ENCODE measurements around the gene ANKHD1. TPM values are rescaled to one million over a fixed set of nuclear protein-coding genes. Genes with fewer than 3 reads are reported as not detected.

Gene ANKHD1
- polyA plus RNA-seq, 3 donors, result 29.0 to 110 (median 43.6) TPM

DNA sequence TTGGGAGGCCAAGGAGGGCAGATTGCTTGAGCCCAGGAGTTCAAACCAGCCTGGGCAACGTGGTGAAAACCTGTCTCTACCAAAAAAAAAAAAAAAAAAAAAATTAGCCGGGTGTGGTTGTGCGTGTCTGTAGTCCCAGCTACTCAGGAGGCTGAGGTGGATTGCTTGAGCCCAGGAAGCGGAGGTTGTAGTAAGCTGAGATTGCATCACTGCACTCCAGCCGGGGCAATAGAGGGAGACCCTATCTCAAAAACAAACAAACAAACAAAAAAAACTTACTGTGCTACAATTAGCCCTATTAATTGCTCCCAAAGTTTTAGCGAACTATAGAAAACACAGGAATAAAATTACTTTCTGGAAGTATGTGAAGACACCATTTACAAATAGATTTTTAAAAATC is 67.6 kb downstream of the ANKHD1 start:
- Histone ChIP-seq H2AFZ (ENCODE audit: insufficient read depth, low read depth, low read length, poor library complexity, severe bottlenecking) (no peak overlapping the region), H3K4me1 (ENCODE audit: control insufficient read depth in 1 of 2, insufficient read depth in 2 of 2, low read length in 2 of 2) (no peaks in the 10 kb centered on the region), H3K9me3 (replicated peaks in 1 of 2; ENCODE audit: control insufficient read depth in 1 of 2, insufficient read depth in 1 of 2, low read length in 2 of 2) (no peaks in the 10 kb centered on the region), H3K36me3 (replicated peaks in 1 of 2; ENCODE audit: control insufficient read depth in 1 of 2, insufficient read depth in 2 of 2, low read length in 2 of 2) (peaks cover 57 to 96% of the 10 kb centered on the region in 2 donors), H3K4me3 (replicated peaks in 1 of 3; ENCODE audit: low read depth in 2 of 3, low read length in 3 of 3) (no peak overlapping the region), H3K27me3 (ENCODE audit: control insufficient read depth in 2 of 2, insufficient read depth in 2 of 2, low read length in 2 of 2) (no peaks in the 10 kb centered on the region), H4K20me1 (ENCODE audit: insufficient read depth, low read length) (peaks cover 35% of the 10 kb centered on the region), H3K4me2 (replicated peaks; ENCODE audit: extremely low read depth, low read length, poor library complexity, severe bottlenecking) (no peak overlapping the region), H3K79me2 (ENCODE audit: insufficient read depth, low read length) (peaks cover 6% of the 10 kb centered on the region), H3K27ac (ENCODE audit: low read depth in 1 of 2, low read length in 2 of 2) (no peak overlapping the region), H3K9ac (ENCODE audit: insufficient read depth, low read length, poor library complexity, severe bottlenecking) (no peak overlapping the region)
- Mint-ChIP-seq H3K4me1 (peaks cover 2% of the 10 kb centered on the region), H3K36me3 (peaks cover 55 to 84% of the 10 kb centered on the region in 2 donors), H3K4me3 (no peak overlapping the region), H3K27me3 (ENCODE audit: low read depth in 3 of 3) (no peaks in the 10 kb centered on the region), H3K27ac (peak overlapping the region in 3 of 7 donors; percentile 33 to 67 (median 63)), H3K9me3 (no peaks in the 10 kb centered on the region)
- DNase-seq, result no peak
- no CpG with 5 or more reads among the region's 6 CpGs for WGBS (ENCODE audit: insufficient coverage)
- intact Hi-C loops (cut with micrococcal nuclease), result loop anchor here in 1 of 2 donors (10.0 kb wide), 1 partner anchor 56 kb away; no protein-coding TSS in a partner anchor
- no peak for TF ChIP-seq CTCF (IDR thresholded peaks at IDR 0.05)

- Mint-ChIP-seq H3K4me3 (no peak overlapping the region), H3K27me3 (ENCODE audit: low read depth in 3 of 3) (no peaks in the 10 kb centered on the region), H3K36me3 (peaks cover 45 to 61% of the 10 kb centered on the region in 2 donors), H3K27ac (no peak overlapping the region), H3K9me3 (no peaks in the 10 kb centered on the region), H3K4me1 (no peaks in the 10 kb centered on the region)
- no peaks in the 10 kb centered on the region for H3K9me3 ChIP-seq (replicated peaks in 1 of 2; ENCODE audit: control insufficient read depth in 1 of 2, insufficient read depth in 1 of 2, low read length in 2 of 2)
- no peak overlapping the region for H2AFZ ChIP-seq (ENCODE audit: insufficient read depth, low read depth, low read length, poor library complexity, severe bottlenecking)
- WGBS (ENCODE audit: insufficient coverage), result no CpG with 5 or more reads among the region's 3 CpGs
- no peak overlapping the region for H3K27ac ChIP-seq (ENCODE audit: low read depth in 1 of 2, low read length in 2 of 2)
- no peaks in the 10 kb centered on the region for H4K20me1 ChIP-seq (ENCODE audit: insufficient read depth, low read length)
- DNase-seq, result no peak
- H3K4me3 ChIP-seq (replicated peaks in 1 of 3; ENCODE audit: low read depth in 2 of 3, low read length in 3 of 3), result no peak overlapping the region
- no peaks in the 10 kb centered on the region for H3K27me3 ChIP-seq (ENCODE audit: control insufficient read depth in 2 of 2, insufficient read depth in 2 of 2, low read length in 2 of 2)
- intact Hi-C loops (cut with micrococcal nuclease), result no loop called here
- TF ChIP-seq CTCF (IDR thresholded peaks at IDR 0.05), result no peak
- no peaks in the 10 kb centered on the region for H3K4me1 ChIP-seq (ENCODE audit: control insufficient read depth in 1 of 2, insufficient read depth in 2 of 2, low read length in 2 of 2)
- peaks cover 60 to 75% of the 10 kb centered on the region in 2 donors for H3K36me3 ChIP-seq (replicated peaks in 1 of 2; ENCODE audit: control insufficient read depth in 1 of 2, insufficient read depth in 2 of 2, low read length in 2 of 2)
- H3K9ac ChIP-seq (ENCODE audit: insufficient read depth, low read length, poor library complexity, severe bottlenecking), result no peak overlapping the region
- H3K79me2 ChIP-seq (ENCODE audit: insufficient read depth, low read length), result no peaks in the 10 kb centered on the region
- H3K4me2 ChIP-seq (replicated peaks; ENCODE audit: extremely low read depth, low read length, poor library complexity, severe bottlenecking), result no peak overlapping the region
These were observed 78.8 kb downstream of the ANKHD1 start for GRCh38 chr5:140480310-140481014.

Measured in CD14-positive monocyte (primary cell).